Measurements from ENCODE around the gene TMTC1. TPM values are rescaled to one million over a fixed set of nuclear protein-coding genes. Genes with fewer than 3 reads are reported as not detected.

TMTC1 gene
- total RNA-seq, 3 donors from 2014 or later (not counting 1 experiment from before 2014, with no cell fraction given), result 0.18 to 2.0 (median 0.50) TPM

GRCh38 chr12:29750131-29750927, 33.4 kb downstream of the TMTC1 start:
- ATAC-seq, result no peak
- no peak overlapping the region for H3K27ac Mint-ChIP-seq
- no peak overlapping the region for H3K4me3 Mint-ChIP-seq

DNA sequence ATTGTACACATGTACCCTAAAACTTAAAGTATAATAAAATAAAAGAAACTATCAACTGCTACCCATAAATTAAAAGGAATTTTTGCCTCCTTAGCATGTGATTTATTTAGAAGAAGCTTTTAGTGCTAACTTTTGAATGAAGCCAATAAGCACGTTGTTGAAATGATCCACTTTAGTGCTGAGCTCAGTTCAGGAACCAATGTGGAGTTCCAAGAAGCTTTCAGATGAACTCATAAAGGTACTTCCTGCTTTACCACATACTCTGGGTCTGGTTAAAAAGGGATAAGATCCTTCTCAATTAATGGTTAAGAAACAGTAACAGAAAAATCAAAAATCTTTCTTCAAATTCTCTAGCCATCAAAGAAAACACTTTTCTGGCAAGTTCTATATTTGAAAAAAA, 39.4 kb downstream of the TMTC1 start:
- DNase-seq (no peak), ATAC-seq (no peak)
- no peaks in the 10 kb centered on the region for H3K27me3 Mint-ChIP-seq (ENCODE audit: low read depth in 2 of 2)
- WGBS (ENCODE audit: insufficient coverage), result 0% methylated on average over 1 of the region's 1 CpG
- Histone ChIP-seq H3K27me3 (ENCODE audit: control insufficient read depth, insufficient read depth, low read length) (no peaks in the 10 kb centered on the region), H3K36me3 (ENCODE audit: control insufficient read depth, insufficient read depth, low read length) (no peaks in the 10 kb centered on the region), H3K27ac (ENCODE audit: low read length) (no peak overlapping the region), H3K4me3 (ENCODE audit: low read length) (no peak overlapping the region), H3K4me1 (ENCODE audit: control insufficient read depth, insufficient read depth, low read length) (no peaks in the 10 kb centered on the region), H3K9me3 (ENCODE audit: control insufficient read depth, insufficient read depth, low read length) (no peaks in the 10 kb centered on the region)
- TF ChIP-seq CTCF (IDR thresholded peaks at IDR 0.05), result no peak
- intact Hi-C loops (cut with micrococcal nuclease), result no loop called here
- no peaks in the 10 kb centered on the region for H3K4me1 Mint-ChIP-seq
- H3K9me3 Mint-ChIP-seq, result peaks cover under 1 to 5% of the 10 kb centered on the region in 2 donors
- no peaks in the 10 kb centered on the region for H3K36me3 Mint-ChIP-seq
- no peak overlapping the region for H3K27ac Mint-ChIP-seq
- no peak overlapping the region for H3K4me3 Mint-ChIP-seq

More at GRCh38 chr12:29750131-29750927, 33.4 kb downstream of the TMTC1 start:
- no peaks in the 10 kb centered on the region for H3K36me3 ChIP-seq (ENCODE audit: control insufficient read depth, insufficient read depth, low read length)
- 50% methylated on average over 1 of the region's 1 CpG for WGBS (ENCODE audit: insufficient coverage)
- DNase-seq, result no peak
- no peaks in the 10 kb centered on the region for H3K27me3 Mint-ChIP-seq (ENCODE audit: low read depth in 2 of 2)
- no peaks in the 10 kb centered on the region for H3K4me1 Mint-ChIP-seq
- H3K27ac ChIP-seq (ENCODE audit: low read length), result no peak overlapping the region
- intact Hi-C loops (cut with micrococcal nuclease), result no loop called here
- peaks cover 4 to 12% of the 10 kb centered on the region in 2 donors for H3K9me3 Mint-ChIP-seq
- H3K9me3 ChIP-seq (ENCODE audit: control insufficient read depth, insufficient read depth, low read length), result no peaks in the 10 kb centered on the region
- H3K4me3 ChIP-seq (ENCODE audit: low read length), result no peak overlapping the region
- no peaks in the 10 kb centered on the region for H3K27me3 ChIP-seq (ENCODE audit: control insufficient read depth, insufficient read depth, low read length)
- H3K4me1 ChIP-seq (ENCODE audit: control insufficient read depth, insufficient read depth, low read length), result no peaks in the 10 kb centered on the region
- no peaks in the 10 kb centered on the region for H3K36me3 Mint-ChIP-seq
- no peak for TF ChIP-seq CTCF (IDR thresholded peaks at IDR 0.05)

GRCh38 chr12:29743801-29744200, 39.9 kb downstream of the TMTC1 start:
- H3K9me3 Mint-ChIP-seq, result peaks cover 0 to 2% of the 10 kb centered on the region in 2 donors
- no peak overlapping the region for H3K27ac ChIP-seq (ENCODE audit: low read length)
- 77% methylated on average over 3 of the region's 3 CpGs for WGBS (ENCODE audit: insufficient coverage)
- no peaks in the 10 kb centered on the region for H3K9me3 ChIP-seq (ENCODE audit: control insufficient read depth, insufficient read depth, low read length)
- H3K27me3 Mint-ChIP-seq (ENCODE audit: low read depth in 2 of 2), result no peaks in the 10 kb centered on the region
- no peaks in the 10 kb centered on the region for H3K36me3 Mint-ChIP-seq
- no peak overlapping the region for H3K27ac Mint-ChIP-seq
- no peaks in the 10 kb centered on the region for H3K36me3 ChIP-seq (ENCODE audit: control insufficient read depth, insufficient read depth, low read length)
- no peaks in the 10 kb centered on the region for H3K4me1 Mint-ChIP-seq
- H3K27me3 ChIP-seq (ENCODE audit: control insufficient read depth, insufficient read depth, low read length), result no peaks in the 10 kb centered on the region
- no peak overlapping the region for H3K4me3 ChIP-seq (ENCODE audit: low read length)
- no peak overlapping the region for H3K4me3 Mint-ChIP-seq
- intact Hi-C loops (cut with micrococcal nuclease), result no loop called here
- no peak for DNase-seq
- no peak for ATAC-seq
- H3K4me1 ChIP-seq (ENCODE audit: control insufficient read depth, insufficient read depth, low read length), result no peaks in the 10 kb centered on the region
- TF ChIP-seq CTCF (IDR thresholded peaks at IDR 0.05), result no peak

- Mint-ChIP-seq H3K27ac (no peak overlapping the region), H3K4me3 (no peak overlapping the region), H3K36me3 (no peaks in the 10 kb centered on the region), H3K27me3 (ENCODE audit: low read depth in 2 of 2) (no peaks in the 10 kb centered on the region), H3K9me3 (peaks cover 0 to 2% of the 10 kb centered on the region in 2 donors), H3K4me1 (no peaks in the 10 kb centered on the region)
- WGBS (ENCODE audit: insufficient coverage), result 96% methylated on average over 4 of the region's 4 CpGs
- no peak for DNase-seq
- TF ChIP-seq CTCF (IDR thresholded peaks at IDR 0.05), result no peak
- H3K4me3 ChIP-seq (ENCODE audit: low read length), result no peak overlapping the region
- H3K27ac ChIP-seq (ENCODE audit: low read length), result no peak overlapping the region
- no peaks in the 10 kb centered on the region for H3K9me3 ChIP-seq (ENCODE audit: control insufficient read depth, insufficient read depth, low read length)
- no peaks in the 10 kb centered on the region for H3K27me3 ChIP-seq (ENCODE audit: control insufficient read depth, insufficient read depth, low read length)
- intact Hi-C loops (cut with micrococcal nuclease), result no loop called here
- no peaks in the 10 kb centered on the region for H3K4me1 ChIP-seq (ENCODE audit: control insufficient read depth, insufficient read depth, low read length)
- no peak for ATAC-seq
- no peaks in the 10 kb centered on the region for H3K36me3 ChIP-seq (ENCODE audit: control insufficient read depth, insufficient read depth, low read length)
Measured at GRCh38 chr12:29743077-29743476, 40.7 kb downstream of the TMTC1 start.
